Measurements from ENCODE around the gene MGMT.

GRCh38 chr10:129815898-129816655 lies 349.0 kb downstream of the MGMT start:
- TF ChIP-seq CTCF (conservative IDR thresholded peaks at IDR 0.05) (no peak), EZH2 (IDR thresholded peaks at IDR 0.05; ENCODE audit: low read depth) (no peak)

Measured in PC-9 (cell line).